HepG2 (cell line): ENCODE data around the gene DUS3L. TPM values are rescaled to one million over a fixed set of nuclear protein-coding genes. Genes with fewer than 3 reads are reported as not detected.

Source experiments
- ARID4A ChIP-seq: sonication (generic); formaldehyde crosslinking; IDR thresholded peaks from 2 replicates; pipeline ENCODE4 v1.5.0; 2020; ENCODE audit warnings: mild to moderate bottlenecking, missing genetic modification reagents, borderline replicate concordance
- ARID5B ChIP-seq: IDR thresholded peaks from 2 replicates; pipeline ENCODE4 v1.4.0; 2020; ENCODE audit warnings: mild to moderate bottlenecking, missing genetic modification reagents
- BRD4 ChIP-seq: sonication (generic); formaldehyde crosslinking; IDR thresholded peaks from 2 replicates; pipeline ENCODE4 v1.4.0; 2020; ENCODE audit warnings: missing genetic modification reagents
- ELF3 ChIP-seq: IDR thresholded peaks from 2 replicates; pipeline ENCODE4 v1.6.1; 2016; ENCODE audit warnings: missing genetic modification reagents, missing compliant biosample characterization
- EP300 ChIP-seq, 3 experiments: sonication (generic) in 1 of 3; formaldehyde crosslinking in 1 of 3; IDR thresholded peaks; 2 replicates each; pipeline versions ENCODE4 v1.5.1 to v1.6.1; 2011 to 2020; ENCODE audit warnings: low read depth in 2 of 3, low read length in 2 of 3, borderline replicate concordance in 1 of 3, improper control_type of control experiment in 1 of 3, mild to moderate bottlenecking in 1 of 3, missing genetic modification reagents in 1 of 3, moderate library complexity in 1 of 3
- ESRRA ChIP-seq: sonication (generic); formaldehyde crosslinking; IDR thresholded peaks from 2 replicates; pipeline ENCODE4 v1.5.1; 2020; ENCODE audit warnings: mild to moderate bottlenecking, low read depth, missing genetic modification reagents
- NCOA1 ChIP-seq: sonication (generic); formaldehyde crosslinking; IDR thresholded peaks from 2 replicates; pipeline ENCODE4 v1.9.0; 2021; ENCODE audit warnings: missing genetic modification reagents
- NFKBIZ ChIP-seq: IDR thresholded peaks from 2 replicates; pipeline ENCODE4 v1.6.1; 2018; ENCODE audit warnings: missing genetic modification reagents, missing compliant biosample characterization
- PLSCR1 ChIP-seq: sonication (generic); formaldehyde crosslinking; IDR thresholded peaks from 2 replicates; pipeline ENCODE4 v1.5.0; 2020; ENCODE audit warnings: missing genetic modification reagents, mild to moderate bottlenecking, borderline replicate concordance
- UBTF ChIP-seq: sonication (generic); formaldehyde crosslinking; IDR thresholded peaks from 2 replicates; pipeline ENCODE4 v1.4.0; 2020; ENCODE audit warnings: mild to moderate bottlenecking, missing genetic modification reagents
- ZBTB10 ChIP-seq: sonication (generic); formaldehyde crosslinking; IDR thresholded peaks from 2 replicates; pipeline ENCODE4 v1.4.0; 2020; ENCODE audit warnings: missing genetic modification reagents, borderline replicate concordance
- ZNF83 ChIP-seq: sonication (generic); formaldehyde crosslinking; IDR thresholded peaks from 2 replicates; pipeline ENCODE4 v1.4.0; 2020; ENCODE audit warnings: missing genetic modification reagents, mild to moderate bottlenecking, borderline replicate concordance
- polyA plus RNA-seq, 8 experiments: library from polyadenylated mRNA; depleted of rRNA in 3 of 8; stranded (reverse) in 7 of 8; unstranded in 1 of 8; fragments of >200 nt; fragmentation: Illumina TruSeq in 4 of 8; extraction: Trizol in 4 of 8; gene quantifications; 2 replicates each; pipeline versions ENCODE4 v1.2.1 to v1.2.3, GENCODE V29; 2011 to 2016; ENCODE audit warnings: low read depth in 4 of 8, missing spikeins in 1 of 8, mixed read lengths in 1 of 8; ENCODE audit not compliant: insufficient read depth in 1 of 8
- total RNA-seq, 5 experiments: library from RNA; depleted of rRNA; stranded (reverse); fragments of >200 nt; fragmentation: Illumina TruSeq; extraction: Trizol; gene quantifications; 2 replicates each; pipeline ENCODE4 v1.2.3, GENCODE V29; 2016; ENCODE audit warnings: low read depth in 1 of 5

Gene DUS3L
- total and polyA plus RNA-seq, 2 of the 13 experiments (the other 11 are each of a cell fraction or from before 2014, with no cell fraction given): 13.3 to 25.1 TPM

- no peak; the same call in none of the 2 replicates for TF ChIP-seq ZBTB10 (CRISPR knock-in tag)
- TF ChIP-seq NCOA1 (CRISPR knock-in tag): 0 out of 2 replicates have a peak, but pooled peaks have one; percentile 65
- TF ChIP-seq ARID4A: peak; percentile 71
- peak; percentile 35; the same call in 1 of the 2 replicates for TF ChIP-seq ELF3
- TF ChIP-seq PLSCR1 (CRISPR knock-in tag): no peak
- peak; percentile 74 for TF ChIP-seq ARID5B
- no peak for TF ChIP-seq BRD4 (CRISPR knock-in tag)
- peak; percentile 98 for TF ChIP-seq ESRRA
- no peak for TF ChIP-seq NFKBIZ (CRISPR knock-in tag)
- peak; percentile 53; the same call in 1 of the 2 replicates for TF ChIP-seq UBTF
- 0 out of 4 replicates have a peak, but pooled peaks of 1 of the 2 experiments have one; percentile 25 for TF ChIP-seq EP300 (IDR thresholded peaks at IDR 0.05; ENCODE audit: low read depth in 2 of 2, low read length in 2 of 2)
- TF ChIP-seq EP300 (CRISPR knock-in tag; IDR thresholded peaks at IDR 0.05; ENCODE audit: borderline replicate concordance): no peak
- no peak for TF ChIP-seq ZNF83
Measured at GRCh38 chr19:5826531-5827341, 35.8 kb upstream of the DUS3L start (continued).
